OCI-LY1 (cell line): Measurements from ENCODE around the gene TRIOBP.
A peak's percentile ranks its signal among the peaks of the same experiment; 100 is the strongest.

Source experiments
- H2AFZ ChIP-seq: fragments of 200-600 bp; sonication (generic), shearing (Covaris generic); 2 replicates; pipeline ENCODE4 v1.6.0; 2014; ENCODE audit warnings: antibody characterized with exemption, mild to moderate bottlenecking, low read length
- H3F3A ChIP-seq: fragments of 200-600 bp; sonication (generic), shearing (Covaris generic); 2 replicates; pipeline ENCODE4 v1.6.0; 2014; ENCODE audit warnings: mild to moderate bottlenecking, antibody characterized with exemption, low read length, moderate library complexity; ENCODE audit not compliant: insufficient read depth
- H3K27ac ChIP-seq: fragments of 200-600 bp; sonication (generic); 2 replicates; pipeline ENCODE4 v1.5.1; 2014; ENCODE audit warnings: low read length, mixed run types, mild to moderate bottlenecking, low read depth; ENCODE audit not compliant: poor library complexity, severe bottlenecking
- H3K27me3 ChIP-seq: fragments of 200-600 bp; sonication (generic); 2 replicates; pipeline ENCODE4 v1.6.0; 2014; ENCODE audit warnings: antibody characterized with exemption, mild to moderate bottlenecking, low read length, moderate library complexity; ENCODE audit not compliant: insufficient read depth
- H3K36me3 ChIP-seq: fragments of 200-600 bp; sonication (generic); 2 replicates; pipeline ENCODE4 v1.6.1; 2014; ENCODE audit warnings: mild to moderate bottlenecking, antibody characterized with exemption, low read length, moderate library complexity, mixed read lengths; ENCODE audit not compliant: insufficient read depth
- H3K4me1 ChIP-seq: fragments of 200-600 bp; sonication (generic); 2 replicates; pipeline ENCODE4 v1.5.1; 2014; ENCODE audit warnings: mild to moderate bottlenecking, low read length, moderate library complexity; ENCODE audit not compliant: insufficient read depth, severe bottlenecking
- H3K4me2 ChIP-seq: fragments of 200-600 bp; sonication (generic), shearing (Covaris generic); 2 replicates; pipeline ENCODE4 v1.6.1; 2014; ENCODE audit warnings: low read length
- H3K4me3 ChIP-seq: fragments of 200-600 bp; sonication (generic); 2 replicates; pipeline ENCODE4 v1.5.1; 2014; ENCODE audit warnings: low read length, low read depth, mild to moderate bottlenecking, mixed read lengths; ENCODE audit not compliant: poor library complexity, severe bottlenecking
- H3K79me2 ChIP-seq: fragments of 200-600 bp; shearing (Covaris generic); 2 replicates; pipeline ENCODE4 v1.6.1; 2016; ENCODE audit warnings: mixed run types, low read length, mixed read lengths; ENCODE audit not compliant: insufficient read depth
- H3K9ac ChIP-seq: fragments of 200-600 bp; sonication (generic), shearing (Covaris generic); 2 replicates; pipeline ENCODE4 v1.6.1; 2014; ENCODE audit warnings: mild to moderate bottlenecking, low read length, mixed read lengths
- H3K9me2 ChIP-seq: fragments of 200-600 bp; sonication (generic), shearing (Covaris generic); 2 replicates; pipeline ENCODE4 v1.6.1; 2014; ENCODE audit warnings: low read depth, mild to moderate bottlenecking, low read length, mixed read lengths
- H3K9me3 ChIP-seq: fragments of 200-600 bp; shearing (Covaris generic); 2 replicates; pipeline ENCODE4 v1.6.1; 2014; ENCODE audit warnings: low read length, mixed read lengths
- H4K20me1 ChIP-seq: fragments of 200-600 bp; sonication (generic), shearing (Covaris generic); 2 replicates; pipeline ENCODE4 v1.6.0; 2016; ENCODE audit warnings: mild to moderate bottlenecking, low read length; ENCODE audit not compliant: insufficient read depth
- CTCF ChIP-seq: fragments of 200-600 bp; sonication (generic), shearing (Covaris generic); IDR thresholded peaks from 2 replicates; pipeline ENCODE4 v1.5.1; 2017; ENCODE audit warnings: mild to moderate bottlenecking, antibody characterized with exemption, low read length, moderate library complexity, mixed read lengths
- EZH2 ChIP-seq: fragments of 200-600 bp; sonication (generic), shearing (Covaris generic); IDR thresholded peaks from 2 replicates; pipeline ENCODE4 v1.8.0; 2017; ENCODE audit warnings: borderline replicate concordance, mixed run types, mild to moderate bottlenecking, antibody characterized with exemption, low read length, moderate library complexity, mixed read lengths

The TRIOBP gene

GRCh38 chr22:37771702-37772427, 75.0 kb downstream of the TRIOBP start:
- H3K79me2 ChIP-seq: no peaks in the 10 kb centered on the region
- TF ChIP-seq CTCF: no peak
- no peak for TF ChIP-seq EZH2
- H4K20me1 ChIP-seq: no peaks in the 10 kb centered on the region
- peaks cover 7% of the 10 kb centered on the region; the same call in 1 of the 2 replicates for H3F3A ChIP-seq
- no peak overlapping the region for H3K4me3 ChIP-seq
- no peak overlapping the region for H3K4me2 ChIP-seq
- H3K36me3 ChIP-seq: peaks cover 6% of the 10 kb centered on the region
- peak overlapping the region; percentile 72 for H3K27ac ChIP-seq
- no peaks in the 10 kb centered on the region for H3K9me3 ChIP-seq
- no peaks in the 10 kb centered on the region for H3K27me3 ChIP-seq
- H3K9me2 ChIP-seq: no peaks in the 10 kb centered on the region
- peaks cover 25% of the 10 kb centered on the region for H3K4me1 ChIP-seq
- H3K9ac ChIP-seq: no peak overlapping the region
- H2AFZ ChIP-seq: no peak overlapping the region

- H3K27ac ChIP-seq: no peak overlapping the region
- peaks cover 14% of the 10 kb centered on the region; the same call in 1 of the 2 replicates for H3F3A ChIP-seq
- TF ChIP-seq EZH2 (no peak), CTCF (no peak)
These were observed 77.9 kb downstream of the TRIOBP start for GRCh38 chr22:37774728-37775127.

GRCh38 chr22:37775785-37776638, 79.2 kb downstream of the TRIOBP start:
- H3K79me2 ChIP-seq: no peaks in the 10 kb centered on the region
- H4K20me1 ChIP-seq: no peaks in the 10 kb centered on the region
- H3K9ac ChIP-seq: no peak overlapping the region; the same call in 1 of the 2 replicates
- peak overlapping the region; percentile 85 for H3K27ac ChIP-seq
- H3K9me2 ChIP-seq: no peaks in the 10 kb centered on the region
- H3K4me3 ChIP-seq: no peak overlapping the region
- peaks cover 6% of the 10 kb centered on the region; the same call in 1 of the 2 replicates for H3K36me3 ChIP-seq
- H3K4me2 ChIP-seq: peak overlapping the region; percentile 66; the same call in 1 of the 2 replicates
- H3K9me3 ChIP-seq: no peaks in the 10 kb centered on the region
- H3K4me1 ChIP-seq: peaks cover 37% of the 10 kb centered on the region
- H3K27me3 ChIP-seq: no peaks in the 10 kb centered on the region
- no peak for TF ChIP-seq CTCF
- H3F3A ChIP-seq: peaks cover 14% of the 10 kb centered on the region; the same call in 1 of the 2 replicates
- no peak overlapping the region for H2AFZ ChIP-seq

More at GRCh38 chr22:37774728-37775127, 77.9 kb downstream of the TRIOBP start:
- H3K27me3 ChIP-seq: no peaks in the 10 kb centered on the region
- no peaks in the 10 kb centered on the region for H3K79me2 ChIP-seq
- no peaks in the 10 kb centered on the region for H3K9me3 ChIP-seq
- H3K4me2 ChIP-seq: no peak overlapping the region
- peaks cover 37% of the 10 kb centered on the region for H3K4me1 ChIP-seq
- no peak overlapping the region for H2AFZ ChIP-seq
- no peaks in the 10 kb centered on the region for H4K20me1 ChIP-seq
- H3K36me3 ChIP-seq: peaks cover 6% of the 10 kb centered on the region; the same call in 1 of the 2 replicates
- no peak overlapping the region for H3K9ac ChIP-seq
- H3K9me2 ChIP-seq: no peaks in the 10 kb centered on the region
- H3K4me3 ChIP-seq: no peak overlapping the region
